ENCODE measurements around the gene SPATC1L.
A peak's percentile ranks its signal among the peaks of the same experiment; 100 is the strongest.
"Not testable (repeated sequence)": the region's sequence is repeated elsewhere in the genome, so short reads cannot be mapped to it uniquely, and the experiment has no call there.

The SPATC1L gene

DNA sequence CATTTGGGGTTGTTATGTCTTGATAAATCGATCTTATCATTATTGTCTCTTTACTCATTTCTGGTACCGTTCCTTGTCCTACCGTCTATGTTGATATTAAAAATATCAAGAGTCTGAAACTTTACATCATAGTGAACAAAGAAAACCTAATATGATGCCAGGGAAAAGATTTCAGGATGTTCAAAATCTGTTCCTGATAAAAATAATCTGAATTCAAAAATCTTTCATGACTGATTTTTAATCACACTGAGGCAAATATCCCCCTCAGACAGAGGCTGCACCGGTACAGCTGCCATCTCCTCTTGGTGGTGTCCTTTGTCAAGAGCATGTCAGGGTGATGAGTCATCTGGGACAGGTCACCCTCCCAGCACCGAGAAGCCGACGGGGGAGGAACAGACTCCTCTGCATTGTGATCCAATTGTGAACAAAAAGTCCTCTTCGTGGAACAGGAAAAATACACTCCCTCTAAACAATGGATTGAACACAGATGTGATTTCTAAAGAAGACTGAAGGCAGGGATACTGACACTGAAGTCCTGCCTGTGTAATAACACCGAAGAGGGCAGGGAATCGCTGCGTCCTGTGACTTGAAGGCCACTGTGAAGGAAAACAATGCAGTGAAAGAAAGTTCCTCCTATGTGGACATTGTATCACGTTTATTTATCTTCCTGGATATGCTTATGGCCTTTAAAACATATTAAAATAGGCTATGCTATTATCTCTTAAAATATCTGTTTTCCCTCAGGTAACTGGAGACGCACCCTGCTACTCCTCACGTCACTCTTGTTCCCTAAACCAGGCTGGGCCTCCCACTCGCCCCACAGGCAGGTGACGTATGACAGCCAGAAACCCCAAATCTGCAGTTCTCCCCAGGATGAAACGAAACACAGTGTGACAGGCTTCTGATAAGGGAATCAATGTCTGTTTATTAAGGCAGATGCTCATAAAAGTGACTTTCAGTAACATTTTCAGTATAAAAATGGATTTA lies 4.3 kb upstream of the SPATC1L start:
- peaks cover 34% of the 10 kb centered on the region for H3K4me1 ChIP-seq (ENCODE audit: insufficient read depth, insufficient read length)
- no peak for TF ChIP-seq ZNF274 (IDR thresholded peaks at IDR 0.05; ENCODE audit: low read depth, low read length)
- no peak for TF ChIP-seq SUZ12 (IDR thresholded peaks at IDR 0.05; ENCODE audit: extremely low read depth, insufficient read depth, insufficient read length)
- TF ChIP-seq YY1 (IDR thresholded peaks at IDR 0.05; ENCODE audit: insufficient read depth, insufficient read length), result no peak
- no peak overlapping the region for H3K4me3 ChIP-seq (ENCODE audit: insufficient read length, low read depth)
- H3K9me3 ChIP-seq (ENCODE audit: insufficient read depth, low read length), result no peaks in the 10 kb centered on the region
- H3K27me3 ChIP-seq (ENCODE audit: insufficient read depth, insufficient read length), result no peaks in the 10 kb centered on the region
- peak; percentile 68 for DNase-seq (ENCODE audit: low read depth, low spot score)
- H3K9ac ChIP-seq (ENCODE audit: insufficient read length, low read depth), result peak overlapping the region; percentile 28
- peaks cover 54% of the 10 kb centered on the region for H3K36me3 ChIP-seq (ENCODE audit: insufficient read depth, insufficient read length, low read length)

- peaks cover 50% of the 10 kb centered on the region for H3K36me3 ChIP-seq (ENCODE audit: insufficient read depth, insufficient read length, low read length)
- no peak for TF ChIP-seq YY1 (IDR thresholded peaks at IDR 0.05; ENCODE audit: insufficient read depth, insufficient read length)
- TF ChIP-seq SUZ12 (IDR thresholded peaks at IDR 0.05; ENCODE audit: extremely low read depth, insufficient read depth, insufficient read length), result no peak
- TF ChIP-seq ZNF274 (IDR thresholded peaks at IDR 0.05; ENCODE audit: low read depth, low read length), result no peak
- H3K4me3 ChIP-seq (ENCODE audit: insufficient read length, low read depth), result no peak overlapping the region
- H3K4me1 ChIP-seq (ENCODE audit: insufficient read depth, insufficient read length), result peaks cover 38% of the 10 kb centered on the region
- H3K9me3 ChIP-seq (ENCODE audit: insufficient read depth, low read length), result no peaks in the 10 kb centered on the region
- no peaks in the 10 kb centered on the region for H3K27me3 ChIP-seq (ENCODE audit: insufficient read depth, insufficient read length)
- peak overlapping the region; percentile 44 for H3K9ac ChIP-seq (ENCODE audit: insufficient read length, low read depth)
- no peak for DNase-seq (ENCODE audit: low read depth, low spot score)
Observed at GRCh38 chr21:46187814-46188213, 3.6 kb upstream of the SPATC1L start.

DNA sequence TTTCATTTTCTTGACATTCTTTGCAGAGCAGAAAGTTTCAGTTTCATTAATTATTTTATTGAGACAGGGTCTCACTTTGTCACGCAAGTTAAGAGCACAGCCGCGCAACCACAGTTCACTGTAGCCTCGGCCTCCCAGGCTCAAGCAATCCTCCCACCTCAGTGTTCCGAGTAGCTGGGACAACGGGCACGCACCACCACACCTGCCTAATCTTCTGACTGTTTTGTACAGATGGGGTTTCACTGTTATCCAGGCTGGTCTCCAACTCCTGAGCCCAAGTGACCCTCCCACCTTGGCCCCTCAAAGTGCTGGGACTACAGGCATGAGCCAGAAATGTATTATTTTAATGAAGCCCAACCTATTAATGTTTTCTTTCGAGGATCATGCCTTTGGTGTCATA lies 3.0 kb upstream of the SPATC1L start:
- no peak for DNase-seq (ENCODE audit: low read depth, low spot score)
- H3K4me1 ChIP-seq (ENCODE audit: insufficient read depth, insufficient read length), result peaks cover 44% of the 10 kb centered on the region
- no peaks in the 10 kb centered on the region for H3K9me3 ChIP-seq (ENCODE audit: insufficient read depth, low read length)
- no peak overlapping the region for H3K4me3 ChIP-seq (ENCODE audit: insufficient read length, low read depth)
- H3K36me3 ChIP-seq (ENCODE audit: insufficient read depth, insufficient read length, low read length), result peaks cover 49% of the 10 kb centered on the region
- no peak overlapping the region for H3K9ac ChIP-seq (ENCODE audit: insufficient read length, low read depth)
- no peak for TF ChIP-seq YY1 (IDR thresholded peaks at IDR 0.05; ENCODE audit: insufficient read depth, insufficient read length)
- no peak for TF ChIP-seq SUZ12 (IDR thresholded peaks at IDR 0.05; ENCODE audit: extremely low read depth, insufficient read depth, insufficient read length)
- TF ChIP-seq ZNF274 (IDR thresholded peaks at IDR 0.05; ENCODE audit: low read depth, low read length), result no peak
- no peaks in the 10 kb centered on the region for H3K27me3 ChIP-seq (ENCODE audit: insufficient read depth, insufficient read length)

- DNase-seq (ENCODE audit: low read depth, low spot score), result no peak
- H3K4me1 ChIP-seq (ENCODE audit: insufficient read depth, insufficient read length), result peaks cover 44% of the 10 kb centered on the region
- H3K9me3 ChIP-seq (ENCODE audit: insufficient read depth, low read length), result no peaks in the 10 kb centered on the region
- peaks cover 38% of the 10 kb centered on the region for H3K36me3 ChIP-seq (ENCODE audit: insufficient read depth, insufficient read length, low read length)
- no peaks in the 10 kb centered on the region for H3K27me3 ChIP-seq (ENCODE audit: insufficient read depth, insufficient read length)
- no peak overlapping the region for H3K4me3 ChIP-seq (ENCODE audit: insufficient read length, low read depth)
- H3K9ac ChIP-seq (ENCODE audit: insufficient read length, low read depth), result no peak overlapping the region
- TF ChIP-seq YY1 (IDR thresholded peaks at IDR 0.05; ENCODE audit: insufficient read depth, insufficient read length) (no peak), ZNF274 (IDR thresholded peaks at IDR 0.05; ENCODE audit: low read depth, low read length) (no peak), SUZ12 (IDR thresholded peaks at IDR 0.05; ENCODE audit: extremely low read depth, insufficient read depth, insufficient read length) (no peak)
Observed at GRCh38 chr21:46185716-46186115, 1.5 kb upstream of the SPATC1L start.

DNA sequence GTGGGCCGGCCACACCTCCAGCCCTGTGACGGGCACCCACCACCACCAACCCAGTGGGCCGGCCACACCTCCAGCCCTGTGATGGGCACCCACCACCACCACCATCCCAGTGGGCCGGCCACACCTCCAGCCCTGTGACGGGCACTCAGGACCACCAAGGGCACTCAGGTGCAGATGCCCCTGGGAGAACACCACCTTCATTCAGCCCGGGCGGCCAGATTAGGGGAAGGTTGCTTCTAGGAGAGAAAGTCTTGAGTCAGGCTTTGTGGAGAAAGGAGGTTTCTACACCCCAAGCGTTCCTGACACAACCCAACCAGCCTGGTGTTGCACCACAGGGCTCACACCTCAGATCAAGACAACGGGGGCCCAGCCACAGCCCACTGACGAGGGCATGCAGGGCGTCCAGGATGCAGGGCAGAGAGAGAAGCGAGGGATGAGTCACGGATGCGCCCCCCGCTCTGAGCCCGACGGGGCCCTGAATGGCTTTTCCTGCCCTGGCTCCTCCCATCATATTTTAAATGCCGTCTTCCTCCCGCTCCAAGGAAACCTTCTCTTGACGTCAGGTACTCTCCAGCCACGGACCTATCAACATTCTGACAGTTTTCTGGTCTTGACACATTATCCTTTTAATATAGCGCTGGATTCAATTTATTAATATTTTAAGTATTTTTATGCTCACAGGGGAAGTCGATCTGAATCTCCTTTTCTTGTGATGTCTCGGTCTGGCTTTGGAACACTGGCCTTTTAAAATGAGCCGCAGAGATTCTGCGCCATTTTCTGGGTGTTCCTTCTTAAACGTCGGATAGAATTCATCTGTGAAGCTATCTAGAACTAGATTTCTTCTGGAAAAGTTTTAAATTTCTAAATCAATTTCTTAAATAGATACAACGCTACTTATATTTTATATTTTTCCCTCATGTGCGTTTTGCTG lies 631 bp upstream of the SPATC1L start:
- peak; percentile 85 for DNase-seq (ENCODE audit: low read depth, low spot score)
- Histone ChIP-seq H3K4me3 (ENCODE audit: insufficient read length, low read depth) (peak overlapping the region; percentile 59), H3K4me1 (ENCODE audit: insufficient read depth, insufficient read length) (peaks cover 39% of the 10 kb centered on the region), H3K9ac (ENCODE audit: insufficient read length, low read depth) (peak overlapping the region; percentile 74), H3K27me3 (ENCODE audit: insufficient read depth, insufficient read length) (no peaks in the 10 kb centered on the region), H3K9me3 (ENCODE audit: insufficient read depth, low read length) (no peaks in the 10 kb centered on the region), H3K36me3 (ENCODE audit: insufficient read depth, insufficient read length, low read length) (peaks cover 30% of the 10 kb centered on the region)
- TF ChIP-seq YY1 (IDR thresholded peaks at IDR 0.05; ENCODE audit: insufficient read depth, insufficient read length), result no peak
- TF ChIP-seq SUZ12 (IDR thresholded peaks at IDR 0.05; ENCODE audit: extremely low read depth, insufficient read depth, insufficient read length), result no peak
- TF ChIP-seq ZNF274 (IDR thresholded peaks at IDR 0.05; ENCODE audit: low read depth, low read length), result no peak

- not testable (repeated sequence) for DNase-seq (ENCODE audit: low read depth, low spot score); H3K9me3 ChIP-seq (ENCODE audit: insufficient read depth, low read length); H3K27me3 ChIP-seq (ENCODE audit: insufficient read depth, insufficient read length)
- peak overlapping the region; percentile 92 for H3K9ac ChIP-seq (ENCODE audit: insufficient read length, low read depth)
- peaks cover 35% of the 10 kb centered on the region for H3K4me1 ChIP-seq (ENCODE audit: insufficient read depth, insufficient read length)
- H3K36me3 ChIP-seq (ENCODE audit: insufficient read depth, insufficient read length, low read length), result peaks cover 29% of the 10 kb centered on the region
- H3K4me3 ChIP-seq (ENCODE audit: insufficient read length, low read depth), result peak overlapping the region; percentile 94
Observed at GRCh38 chr21:46183337-46183909, 836 bp downstream of the SPATC1L start.
